BLaER1 treated with 17β-estradiol and CSF1 and Interleukin-3, amounts not matched to agents 10 nM and 100 nM (cell line): ENCODE results near the gene SNRNP27.

Experiments
- H3K27ac ChIP-seq, 11 experiments: shearing (Covaris generic); formaldehyde crosslinking; 2 replicates each; pipeline ENCODE4 v1.8.1; 2022
- H3K27me3 ChIP-seq, 11 experiments: shearing (Covaris generic); formaldehyde crosslinking; 2 replicates each; pipeline ENCODE4 v1.8.1; 2022
- H3K36me3 ChIP-seq, 11 experiments: shearing (Covaris generic); formaldehyde crosslinking; 2 replicates each; pipeline ENCODE4 v1.8.1; 2022
- H3K4me1 ChIP-seq, 10 experiments: shearing (Covaris generic); formaldehyde crosslinking; 2 replicates each; pipeline ENCODE4 v1.8.1; 2022
- H3K4me2 ChIP-seq, 11 experiments: shearing (Covaris generic); formaldehyde crosslinking; 2 replicates each; pipeline ENCODE4 v1.8.1; 2022
- H3K4me3 ChIP-seq, 10 experiments: shearing (Covaris generic); formaldehyde crosslinking; 2 replicates each; pipeline ENCODE4 v1.8.1; 2022
- H3K9ac ChIP-seq, 11 experiments: shearing (Covaris generic); formaldehyde crosslinking; 2 replicates each; pipeline ENCODE4 v1.8.1; 2022
- H3K9me3 ChIP-seq, 11 experiments: shearing (Covaris generic); formaldehyde crosslinking; replicated peaks in 1 of 11; 2 replicates each; pipeline ENCODE4 v1.8.1; 2022
- H4K20me1 ChIP-seq, 11 experiments: shearing (Covaris generic); formaldehyde crosslinking; 2 replicates each; pipeline ENCODE4 v1.8.1; 2022
- Cebpa-rat ChIP-seq, 11 experiments: shearing (Covaris generic); IDR thresholded peaks; 2 replicates each; pipeline ENCODE4 v1.8.1; 2022

Gene SNRNP27

GRCh38 chr2:69937968-69938367, 44.2 kb downstream of the SNRNP27 start:
- peaks cover 18 to 100% (median 50%) of the 10 kb centered on the region in 11 experiments; a peak in 20 of 22 replicates for H3K36me3 ChIP-seq

DNA sequence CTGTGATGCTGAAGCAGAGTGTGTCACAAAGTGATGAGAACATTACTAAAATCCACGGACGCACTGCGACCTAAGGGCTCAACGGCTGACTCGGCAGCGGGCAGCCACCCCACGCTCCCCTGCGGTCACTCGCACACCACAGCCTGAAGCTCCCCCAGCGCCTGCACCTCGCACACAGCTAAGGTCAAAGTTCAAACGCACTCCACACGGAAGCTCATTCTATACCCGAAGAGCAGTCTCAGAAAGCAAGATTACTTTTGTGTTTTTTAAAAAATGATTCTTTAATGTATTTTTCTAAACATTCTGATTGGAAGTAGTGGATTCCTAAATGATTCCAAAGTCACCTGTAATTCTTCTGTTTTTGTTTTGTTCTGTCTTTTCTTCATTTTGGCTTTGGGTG, 46.0 kb downstream of the SNRNP27 start:
- Histone ChIP-seq H3K27ac (peak overlapping the region in 2 of 11 experiments; percentile 6 to 56; a peak in 2 of 22 replicates), H3K9ac (peak overlapping the region in 1 of 11 experiments; percentile 28; a peak in 1 of 22 replicates), H3K4me2 (peak overlapping the region in 1 of 11 experiments; percentile 49; a peak in 2 of 22 replicates), H4K20me1 (peaks cover 0 to 89% (median 0%) of the 10 kb centered on the region in 11 experiments; a peak in 6 of 22 replicates), H3K9me3 (no peaks in the 10 kb centered on the region), H3K4me1 (peaks cover 0 to 100% (median 5%) of the 10 kb centered on the region in 10 experiments; a peak in 11 of 20 replicates), H3K36me3 (peaks cover 22 to 93% (median 50%) of the 10 kb centered on the region in 11 experiments; a peak in 20 of 22 replicates), H3K27me3 (no peaks in the 10 kb centered on the region), H3K4me3 (no peak overlapping the region)
- no peak for TF ChIP-seq Cebpa-rat (IDR thresholded peaks at IDR 0.05)

More at GRCh38 chr2:69937968-69938367, 44.2 kb downstream of the SNRNP27 start:
- H4K20me1 ChIP-seq = peaks cover 0 to 100% (median 0%) of the 10 kb centered on the region in 11 experiments; a peak in 6 of 22 replicates
- peaks cover 9 to 100% (median 22%) of the 10 kb centered on the region in 10 experiments for H3K4me1 ChIP-seq
- no peak overlapping the region; a peak in 1 of 22 replicates for H3K9ac ChIP-seq
- no peaks in the 10 kb centered on the region for H3K9me3 ChIP-seq
- H3K4me2 ChIP-seq = peak overlapping the region in 1 of 11 experiments; percentile 13; a peak in 2 of 22 replicates
- no peak for TF ChIP-seq Cebpa-rat (IDR thresholded peaks at IDR 0.05)
- peak overlapping the region in 3 of 11 experiments; percentile 31 to 78 (median 78); a peak in 4 of 22 replicates for H3K27ac ChIP-seq
- no peaks in the 10 kb centered on the region for H3K27me3 ChIP-seq
- no peak overlapping the region for H3K4me3 ChIP-seq

DNA sequence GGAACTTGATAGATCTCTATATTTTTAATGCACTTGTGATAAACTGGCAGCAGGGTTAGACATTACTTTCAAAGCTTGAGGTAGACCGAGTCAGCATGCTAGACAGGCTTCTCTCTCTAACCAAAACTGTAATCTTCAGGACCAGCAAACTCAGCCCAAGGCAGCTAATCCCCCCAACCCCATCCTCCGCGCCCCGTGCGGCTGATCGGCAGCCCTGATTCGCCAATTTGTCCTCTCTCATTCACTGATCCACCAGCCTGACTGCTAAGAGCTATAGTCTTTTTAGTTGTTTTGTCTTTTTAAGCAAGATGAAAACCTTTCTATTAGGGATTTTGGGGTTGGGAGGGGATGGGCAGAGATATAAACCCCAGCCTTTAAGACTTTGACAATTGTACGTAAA, 46.9 kb downstream of the SNRNP27 start:
- Histone ChIP-seq H4K20me1 (peaks cover 0 to 79% (median 0%) of the 10 kb centered on the region in 11 experiments; a peak in 6 of 22 replicates), H3K9me3 (no peaks in the 10 kb centered on the region), H3K9ac (no peak overlapping the region), H3K4me2 (peak overlapping the region in 1 of 11 experiments; percentile 49; a peak in 2 of 22 replicates), H3K4me1 (peaks cover 0 to 100% (median 9%) of the 10 kb centered on the region in 10 experiments; a peak in 15 of 20 replicates), H3K27me3 (no peaks in the 10 kb centered on the region), H3K36me3 (peaks cover 18 to 83% (median 42%) of the 10 kb centered on the region in 11 experiments; a peak in 20 of 22 replicates), H3K27ac (peak overlapping the region in 1 of 11 experiments; percentile 56; a peak in 2 of 22 replicates), H3K4me3 (no peak overlapping the region)
- no peak for TF ChIP-seq Cebpa-rat (IDR thresholded peaks at IDR 0.05)

GRCh38 chr2:69943000-69943842, 49.5 kb downstream of the SNRNP27 start:
- H3K27ac ChIP-seq = peak overlapping the region in 2 of 11 experiments; percentile 83 to 90; a peak in 4 of 22 replicates
- H3K9me3 ChIP-seq = no peaks in the 10 kb centered on the region
- peak overlapping the region in 4 of 11 experiments; percentile 3 to 84 (median 42); a peak in 6 of 22 replicates for H3K4me2 ChIP-seq
- H3K27me3 ChIP-seq = no peaks in the 10 kb centered on the region
- no peak overlapping the region for H3K9ac ChIP-seq
- TF ChIP-seq Cebpa-rat (IDR thresholded peaks at IDR 0.05) = peak in 1 of 11 experiments; percentile 7; a peak in 1 of 22 replicates
- H3K4me1 ChIP-seq = peaks cover 21 to 100% (median 30%) of the 10 kb centered on the region in 10 experiments
- H3K4me3 ChIP-seq = no peak overlapping the region
- H4K20me1 ChIP-seq = peaks cover 0 to 54% (median 0%) of the 10 kb centered on the region in 11 experiments; a peak in 6 of 22 replicates
- H3K36me3 ChIP-seq = peaks cover 9 to 58% (median 20%) of the 10 kb centered on the region in 11 experiments; a peak in 20 of 22 replicates

GRCh38 chr2:69943843-69944525, 50.2 kb downstream of the SNRNP27 start:
- Histone ChIP-seq H3K9me3 (no peaks in the 10 kb centered on the region), H4K20me1 (peaks cover 0 to 46% (median 0%) of the 10 kb centered on the region in 11 experiments; a peak in 6 of 22 replicates), H3K9ac (no peak overlapping the region), H3K27me3 (no peaks in the 10 kb centered on the region), H3K27ac (peak overlapping the region in 4 of 11 experiments; percentile 8 to 90 (median 84); a peak in 7 of 22 replicates), H3K36me3 (peaks cover 6 to 51% (median 12%) of the 10 kb centered on the region in 11 experiments; a peak in 17 of 22 replicates), H3K4me1 (peaks cover 21 to 100% (median 33%) of the 10 kb centered on the region in 10 experiments), H3K4me2 (peak overlapping the region in 4 of 11 experiments; percentile 9 to 84 (median 76); a peak in 6 of 22 replicates), H3K4me3 (no peak overlapping the region)
- TF ChIP-seq Cebpa-rat (IDR thresholded peaks at IDR 0.05) = no peak

- Histone ChIP-seq H3K27me3 (no peaks in the 10 kb centered on the region), H4K20me1 (peaks cover 0 to 38% (median 0%) of the 10 kb centered on the region in 11 experiments; a peak in 6 of 22 replicates), H3K9me3 (no peaks in the 10 kb centered on the region), H3K36me3 (peaks cover under 1 to 43% (median 10%) of the 10 kb centered on the region in 11 experiments; a peak in 14 of 22 replicates), H3K4me2 (peak overlapping the region in 4 of 11 experiments; percentile 76 to 86 (median 80); a peak in 7 of 22 replicates), H3K27ac (peak overlapping the region in 6 of 11 experiments; percentile 8 to 90 (median 80); a peak in 9 of 22 replicates), H3K4me1 (peaks cover 21 to 95% (median 33%) of the 10 kb centered on the region in 10 experiments), H3K4me3 (no peak overlapping the region), H3K9ac (0 out of 22 replicates have a peak overlapping the region, but pooled peaks of 1 of the 11 experiments have one; percentile 71)
- no peak for TF ChIP-seq Cebpa-rat (IDR thresholded peaks at IDR 0.05)
These were observed 51.0 kb downstream of the SNRNP27 start for GRCh38 chr2:69944756-69945155.

DNA sequence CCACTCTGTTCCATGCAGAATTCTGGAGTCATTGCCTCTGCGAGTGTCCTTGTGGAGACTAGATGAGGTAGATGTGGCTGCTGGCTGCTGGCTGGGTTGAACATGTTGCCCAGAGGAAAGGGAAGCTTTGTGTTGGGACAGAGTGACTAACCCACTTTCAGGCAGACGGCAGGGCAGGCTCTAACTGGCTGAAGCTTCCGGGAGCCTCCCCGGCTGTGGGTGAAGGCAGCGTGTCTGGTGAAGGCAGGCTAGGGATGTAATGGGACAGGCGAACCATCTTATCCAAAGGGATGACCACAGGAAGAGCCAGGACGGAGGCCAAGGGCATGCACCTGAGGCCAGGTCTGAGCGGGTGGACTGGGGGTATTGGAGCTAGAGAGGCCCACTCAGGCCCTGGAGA, 51.7 kb downstream of the SNRNP27 start:
- peaks cover 0 to 37% (median 10%) of the 10 kb centered on the region in 11 experiments; a peak in 13 of 22 replicates for H3K36me3 ChIP-seq
- H4K20me1 ChIP-seq = peaks cover 0 to 31% (median 0%) of the 10 kb centered on the region in 11 experiments; a peak in 4 of 22 replicates
- TF ChIP-seq Cebpa-rat (IDR thresholded peaks at IDR 0.05) = no peak
- H3K27me3 ChIP-seq = no peaks in the 10 kb centered on the region
- H3K4me3 ChIP-seq = no peak overlapping the region; a peak in 1 of 20 replicates
- no peaks in the 10 kb centered on the region for H3K9me3 ChIP-seq
- H3K4me2 ChIP-seq = peak overlapping the region; percentile 54 to 86 (median 74); a peak in 17 of 22 replicates
- H3K9ac ChIP-seq = peak overlapping the region in 6 of 11 experiments; percentile 17 to 71 (median 38); a peak in 8 of 22 replicates
- H3K4me1 ChIP-seq = peaks cover 21 to 89% (median 33%) of the 10 kb centered on the region in 10 experiments
- peak overlapping the region; percentile 23 to 90 (median 65) for H3K27ac ChIP-seq

DNA sequence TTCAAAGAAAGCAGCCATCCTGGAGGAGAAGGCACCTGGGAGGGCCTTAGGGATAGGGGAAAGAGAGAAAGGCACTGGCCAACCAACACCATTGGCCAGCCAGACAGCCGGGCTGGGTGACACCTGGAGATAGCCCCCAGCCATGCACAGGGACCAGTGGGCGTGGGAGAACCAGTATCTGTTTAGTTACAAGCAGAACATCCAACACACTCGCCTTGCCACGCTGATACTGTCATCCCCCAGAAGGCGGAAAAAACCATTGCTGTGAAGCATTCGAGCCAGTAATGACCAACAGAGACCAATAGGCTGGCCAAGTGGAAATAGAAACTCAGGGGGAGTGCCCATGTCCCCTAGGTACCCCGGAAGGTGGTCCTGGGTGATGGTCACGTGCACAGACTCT, 52.2 kb downstream of the SNRNP27 start:
- Histone ChIP-seq H3K27me3 (no peaks in the 10 kb centered on the region), H3K4me3 (no peak overlapping the region), H3K4me1 (peaks cover 21 to 84% (median 33%) of the 10 kb centered on the region in 10 experiments), H4K20me1 (peaks cover 0 to 26% (median 0%) of the 10 kb centered on the region in 11 experiments; a peak in 4 of 22 replicates), H3K9me3 (no peaks in the 10 kb centered on the region), H3K4me2 (peak overlapping the region; percentile 54 to 86 (median 74)), H3K27ac (peak overlapping the region; percentile 23 to 90 (median 65)), H3K36me3 (peaks cover 0 to 33% (median 10%) of the 10 kb centered on the region in 11 experiments; a peak in 12 of 22 replicates), H3K9ac (peak overlapping the region in 10 of 11 experiments; percentile 8 to 71 (median 37); a peak in 14 of 22 replicates)
- no peak for TF ChIP-seq Cebpa-rat (IDR thresholded peaks at IDR 0.05)
